WERI-Rb-1 (cell line): Measurements from ENCODE around the gene RAD51AP2.

Experiments
- DNase-seq: peaks from one replicate; pipeline ENCODE4 v3.0.0-alpha.2; 2020
- H3K27ac ChIP-seq: fragments of 250-450 bp; sonication (Bioruptor Pico); 2 replicates; pipeline ENCODE4 v1.5.1; 2020; ENCODE audit warnings: mild to moderate bottlenecking, moderate library complexity
- H3K27me3 ChIP-seq: fragments of 250-450 bp; sonication (Bioruptor Pico); 2 replicates; pipeline ENCODE4 v1.5.1; 2021; ENCODE audit warnings: mild to moderate bottlenecking, low read depth, moderate library complexity; ENCODE audit not compliant: insufficient read depth, severe bottlenecking
- H3K36me3 ChIP-seq: fragments of 250-450 bp; sonication (Bioruptor Pico); 2 replicates; pipeline ENCODE4 v1.5.1; 2020; ENCODE audit warnings: mild to moderate bottlenecking, moderate library complexity
- H3K4me3 ChIP-seq: 2 replicates; pipeline ENCODE4 v1.5.1; 2011; ENCODE audit warnings: low read depth, mild to moderate bottlenecking, control low read depth, low read length
- H3K9me3 ChIP-seq: fragments of 250-450 bp; sonication (Bioruptor Pico); 2 replicates; pipeline ENCODE4 v1.5.1; 2021; ENCODE audit warnings: mild to moderate bottlenecking, moderate library complexity; ENCODE audit not compliant: severe bottlenecking
- TF ChIP-seq, protein P1 (sequence below): IDR thresholded peaks from 2 replicates; pipeline ENCODE4 v1.5.1; 2011; ENCODE audit warnings: low read depth, mild to moderate bottlenecking, control low read depth, inconsistent platforms, low read length

The RAD51AP2 gene

DNA sequence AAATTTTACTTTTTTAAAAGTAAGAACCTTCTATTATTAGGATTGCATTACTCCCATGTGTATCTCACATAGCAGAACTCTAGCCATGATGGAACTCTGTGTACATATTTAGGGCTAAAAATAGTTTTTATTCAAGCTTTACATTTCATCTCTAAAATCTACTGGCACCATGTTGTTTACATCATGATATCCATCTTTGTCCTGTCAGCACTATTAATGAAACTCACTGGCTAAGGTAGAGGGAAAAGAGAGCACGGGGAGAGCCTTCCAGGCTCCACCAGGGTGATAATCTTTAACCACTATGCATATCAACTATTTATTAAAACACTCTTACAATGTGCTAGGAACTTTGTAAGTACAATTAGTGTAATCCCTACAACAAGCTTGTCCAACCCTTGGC is 34.7 kb downstream of the RAD51AP2 start:
- no peaks in the 10 kb centered on the region for H3K36me3 ChIP-seq
- no peak overlapping the region for H3K4me3 ChIP-seq
- H3K27me3 ChIP-seq, result no peaks in the 10 kb centered on the region
- TF ChIP-seq, protein P1, sequence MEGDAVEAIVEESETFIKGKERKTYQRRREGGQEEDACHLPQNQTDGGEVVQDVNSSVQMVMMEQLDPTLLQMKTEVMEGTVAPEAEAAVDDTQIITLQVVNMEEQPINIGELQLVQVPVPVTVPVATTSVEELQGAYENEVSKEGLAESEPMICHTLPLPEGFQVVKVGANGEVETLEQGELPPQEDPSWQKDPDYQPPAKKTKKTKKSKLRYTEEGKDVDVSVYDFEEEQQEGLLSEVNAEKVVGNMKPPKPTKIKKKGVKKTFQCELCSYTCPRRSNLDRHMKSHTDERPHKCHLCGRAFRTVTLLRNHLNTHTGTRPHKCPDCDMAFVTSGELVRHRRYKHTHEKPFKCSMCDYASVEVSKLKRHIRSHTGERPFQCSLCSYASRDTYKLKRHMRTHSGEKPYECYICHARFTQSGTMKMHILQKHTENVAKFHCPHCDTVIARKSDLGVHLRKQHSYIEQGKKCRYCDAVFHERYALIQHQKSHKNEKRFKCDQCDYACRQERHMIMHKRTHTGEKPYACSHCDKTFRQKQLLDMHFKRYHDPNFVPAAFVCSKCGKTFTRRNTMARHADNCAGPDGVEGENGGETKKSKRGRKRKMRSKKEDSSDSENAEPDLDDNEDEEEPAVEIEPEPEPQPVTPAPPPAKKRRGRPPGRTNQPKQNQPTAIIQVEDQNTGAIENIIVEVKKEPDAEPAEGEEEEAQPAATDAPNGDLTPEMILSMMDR, result no peak
- no peak overlapping the region for H3K27ac ChIP-seq
- no peak for DNase-seq
- H3K9me3 ChIP-seq, result no peaks in the 10 kb centered on the region

DNA sequence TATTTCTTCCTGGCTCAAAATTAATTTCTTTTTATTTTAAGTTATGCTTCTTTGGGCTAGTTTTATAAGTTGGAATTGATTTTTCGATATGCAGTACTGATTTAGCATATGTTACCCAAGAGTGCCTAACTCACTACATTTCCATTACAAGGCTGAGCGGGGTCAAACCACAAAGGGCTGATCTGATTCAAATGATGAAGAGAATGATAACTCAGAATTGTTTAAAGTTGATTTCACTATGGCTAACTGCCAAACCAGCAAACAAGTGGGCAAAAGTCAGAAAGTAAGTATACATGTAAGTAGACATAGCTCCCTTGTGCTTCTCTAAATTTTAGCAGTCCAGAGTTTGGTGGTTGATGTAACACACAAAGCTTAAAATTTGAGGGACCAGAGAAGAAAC is 35.6 kb downstream of the RAD51AP2 start:
- TF ChIP-seq, protein P1, result no peak
- no peak for DNase-seq

DNA sequence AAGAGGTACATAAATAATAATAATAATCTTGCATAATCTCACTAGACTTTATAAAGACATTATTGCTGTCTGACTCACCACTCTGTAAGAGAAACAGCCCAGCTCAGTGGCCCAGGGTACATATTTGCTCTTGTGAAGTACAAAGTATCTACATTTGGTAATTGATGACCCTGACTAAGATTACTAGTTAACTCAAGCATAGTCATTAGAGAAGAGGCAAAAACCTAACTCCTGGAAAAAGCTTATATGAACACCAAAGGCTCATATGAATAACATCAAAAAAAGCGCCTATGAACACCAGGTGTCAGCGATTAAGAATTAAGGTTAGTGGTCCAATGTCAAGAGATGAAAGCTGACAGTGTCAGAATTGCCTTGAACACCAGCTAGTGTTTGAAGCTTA is 38.4 kb downstream of the RAD51AP2 start:
- TF ChIP-seq, protein P1, result no peak
- Histone ChIP-seq H3K36me3 (no peaks in the 10 kb centered on the region), H3K27me3 (no peaks in the 10 kb centered on the region), H3K9me3 (no peaks in the 10 kb centered on the region), H3K4me3 (no peak overlapping the region), H3K27ac (no peak overlapping the region)
- DNase-seq, result no peak

More for the DNA sequence above, 35.6 kb downstream of the RAD51AP2 start:
- Histone ChIP-seq H3K4me3 (no peak overlapping the region), H3K27ac (no peak overlapping the region), H3K36me3 (no peaks in the 10 kb centered on the region), H3K9me3 (no peaks in the 10 kb centered on the region), H3K27me3 (no peaks in the 10 kb centered on the region)

DNA sequence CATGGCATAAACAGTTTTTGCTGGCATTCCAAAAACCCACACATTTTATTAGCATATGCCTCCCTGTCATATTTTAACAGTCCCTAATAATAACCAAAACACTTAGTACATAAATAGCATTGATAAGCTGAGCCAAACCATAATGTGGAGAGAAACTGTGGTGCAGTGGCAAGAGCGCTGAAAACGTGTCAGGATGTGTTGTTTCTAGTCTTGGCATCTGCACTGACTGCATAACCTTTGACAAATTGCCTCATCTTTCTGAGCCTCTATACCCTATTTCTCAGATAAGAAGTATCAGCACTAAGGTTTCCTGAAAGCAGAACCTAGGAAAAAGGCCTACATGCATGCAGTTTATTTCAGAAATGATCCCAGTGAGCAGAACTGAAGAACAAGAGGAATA is 41.4 kb downstream of the RAD51AP2 start:
- H3K36me3 ChIP-seq, result no peaks in the 10 kb centered on the region
- no peaks in the 10 kb centered on the region for H3K9me3 ChIP-seq
- DNase-seq, result no peak
- H3K4me3 ChIP-seq, result no peak overlapping the region
- TF ChIP-seq, protein P1, result no peak
- no peaks in the 10 kb centered on the region for H3K27me3 ChIP-seq
- H3K27ac ChIP-seq, result no peak overlapping the region

DNA sequence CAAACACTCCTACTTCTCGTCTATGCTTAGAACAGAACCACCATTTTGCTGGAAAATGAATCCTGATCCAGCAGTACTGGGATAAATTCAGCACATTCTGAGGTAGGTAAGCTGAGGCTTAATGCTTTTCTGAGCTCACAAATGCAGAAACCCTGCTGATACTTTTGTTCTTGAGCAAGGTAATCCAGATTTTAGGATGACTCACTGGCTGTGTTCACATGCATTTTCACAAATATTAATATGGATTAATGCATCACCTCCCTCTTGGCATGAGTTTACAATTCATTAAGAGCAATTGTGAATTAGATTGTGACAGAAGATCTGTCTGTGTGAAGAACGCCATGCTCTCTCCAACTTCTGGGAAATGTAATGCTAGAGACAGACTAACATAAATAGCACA is 42.2 kb downstream of the RAD51AP2 start:
- Histone ChIP-seq H3K36me3 (no peaks in the 10 kb centered on the region), H3K27ac (no peak overlapping the region), H3K4me3 (no peak overlapping the region), H3K9me3 (no peaks in the 10 kb centered on the region), H3K27me3 (no peaks in the 10 kb centered on the region)
- TF ChIP-seq, protein P1, result no peak
- DNase-seq, result no peak

DNA sequence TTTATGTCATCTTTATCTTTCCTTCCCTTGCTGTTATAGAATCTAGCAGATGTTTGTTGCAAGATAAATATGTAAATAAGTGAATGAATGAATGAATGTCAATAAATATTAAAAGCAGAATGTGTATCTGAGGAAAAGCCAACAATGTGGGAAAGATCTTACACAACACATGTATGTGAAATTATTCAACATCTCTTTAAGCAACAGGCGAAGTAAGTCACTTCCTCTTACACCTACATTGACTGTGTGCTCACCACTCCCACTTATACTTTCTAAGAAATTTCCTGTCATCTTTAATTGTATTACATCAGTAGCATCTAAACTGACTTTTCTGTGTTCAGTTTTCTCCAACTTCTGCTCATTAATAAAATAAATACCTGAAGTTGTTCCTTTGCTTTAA is 43.0 kb downstream of the RAD51AP2 start:
- TF ChIP-seq, protein P1, result no peak
- Histone ChIP-seq H3K9me3 (peaks cover 4% of the 10 kb centered on the region), H3K27ac (no peak overlapping the region), H3K36me3 (no peaks in the 10 kb centered on the region), H3K4me3 (no peak overlapping the region), H3K27me3 (no peaks in the 10 kb centered on the region)
- DNase-seq, result no peak
